Ovary (tissue), 9 donors: Measurements from ENCODE around the gene MAPK10. TPM values are rescaled to one million over a fixed set of nuclear protein-coding genes. Genes with fewer than 3 reads are reported as not detected.

ENCODE experiments used
- DNase-seq, 5 donors: peaks; one replicate each; pipeline ENCODE4 v3.0.0-alpha.2; 2019 to 2020
- H3K27ac ChIP-seq, 2 donors: fragments of 200-600 bp; one replicate each; pipeline versions ENCODE4 v1.5.1 to v1.8.0; 2019 to 2022
- H3K27me3 ChIP-seq: fragments of 200-600 bp; one replicate; pipeline ENCODE4 v1.8.0; 2022
- H3K36me3 ChIP-seq: fragments of 200-600 bp; sonication (generic); one replicate; pipeline ENCODE4 v1.5.1; 2019
- H3K4me1 ChIP-seq: one replicate; pipeline ENCODE4 v1.8.1; 2013; ENCODE audit warnings: mild to moderate bottlenecking, moderate library complexity; ENCODE audit not compliant: insufficient read depth
- H3K4me3 ChIP-seq: fragments of 200-600 bp; sonication (generic); one replicate; pipeline ENCODE4 v1.5.1; 2017
- H3K9me3 ChIP-seq, 2 donors: fragments of 200-600 bp in 1 of 2; sonication (generic) in 1 of 2; one replicate each; pipeline versions ENCODE4 v1.5.1 to v1.8.1; 2013 to 2019; ENCODE audit warnings: mild to moderate bottlenecking in 1 of 2, moderate library complexity in 1 of 2
- EP300 ChIP-seq: sonication (generic); formaldehyde crosslinking; IDR thresholded peaks from one replicate; pipeline ENCODE4 v1.6.1; 2017; ENCODE audit warnings: antibody characterized with exemption
- POLR2A ChIP-seq: fragments of 450-650 bp; IDR thresholded peaks from one replicate; pipeline ENCODE4 v1.6.1; 2017; ENCODE audit warnings: antibody characterized with exemption, mild to moderate bottlenecking, moderate library complexity
- WGBS, 3 donors: extraction: QIAGEN DNeasy Blood & Tissue Kit in 1 of 3; methylation state at CpG; one replicate each; pipeline versions ENCODE4 v1.1.5 to v1.1.7; 2013 to 2017; 5-methylcytosine and 5-hydroxymethylcytosine counted together
- intact Hi-C, 4 donors: fragments of 100-400 bp; cut with DNase I; formaldehyde crosslinking; loops; one replicate each; pipeline versions ENCODE4 v1.11.0 to v1.15.1; 2022 to 2023
- polyA plus RNA-seq, 2 donors: library from polyadenylated mRNA; stranded (reverse); fragments of 200-250 nt in 1 of 2; fragments of 350-450 nt in 1 of 2; fragmentation: Illumina TruSeq in 1 of 2; extraction: RNeasy Lipid Tissue Mini Kit (QIAGEN cat#74804) in 1 of 2; gene quantifications; one replicate each; pipeline ENCODE4 v1.2.3, GENCODE V29; 2013 to 2014
- total RNA-seq, 7 donors: library from RNA; depleted of rRNA in 2 of 7; stranded (reverse); fragments of >200 nt in 2 of 7; fragmentation: NEBNext Ultra II Directional in 3 of 7; extraction: Animal tissue kit (Norgen Biotek cat#: 25700) in 3 of 7; gene quantifications; one replicate each; pipeline versions ENCODE4 v1.1.0 to v1.2.4, GENCODE V29; 2016 to 2023
- TF ChIP-seq, protein P1 (sequence below), 3 donors: fragments of 450-650 bp in 2 of 3; fragments of 200-600 bp in 1 of 3; IDR thresholded peaks; one replicate each; pipeline versions ENCODE4 v1.5.1 to v1.8.0; 2016 to 2022; ENCODE audit warnings: antibody characterized with exemption in 3 of 3, mild to moderate bottlenecking in 1 of 3
- donor health status: DM: no; HTN: no; CAD: no; lungs with moderate emphysema.
- donor health status: DM: no; HTN: no; CAD: no.
- donor health status: Bipolar disorder and iron deficiency.
- donor health status: DM: yes; HTN: yes; CAD: no.
- donor health status: DM: no; HTN: no; CAD: no.
- donor health status: DM: yes; HTN: yes; CAD: no.

The MAPK10 gene
- total and polyA plus RNA-seq, 9 donors, result 19.3 to 41.6 (median 32.4) TPM

GRCh38 chr4:86108137-86108536 lies 251.7 kb downstream of the MAPK10 start:
- Histone ChIP-seq H3K27ac (no peak overlapping the region), H3K4me3 (no peak overlapping the region), H3K27me3 (no peaks in the 10 kb centered on the region), H3K36me3 (no peaks in the 10 kb centered on the region), H3K4me1 (no peaks in the 10 kb centered on the region), H3K9me3 (no peaks in the 10 kb centered on the region)
- intact Hi-C loops, result no loop called here
- 14 to 26% (median 14%) methylated on average over 1 of the region's 1 CpG for WGBS, 3 donors
- no peak for DNase-seq
- TF ChIP-seq, protein P1, sequence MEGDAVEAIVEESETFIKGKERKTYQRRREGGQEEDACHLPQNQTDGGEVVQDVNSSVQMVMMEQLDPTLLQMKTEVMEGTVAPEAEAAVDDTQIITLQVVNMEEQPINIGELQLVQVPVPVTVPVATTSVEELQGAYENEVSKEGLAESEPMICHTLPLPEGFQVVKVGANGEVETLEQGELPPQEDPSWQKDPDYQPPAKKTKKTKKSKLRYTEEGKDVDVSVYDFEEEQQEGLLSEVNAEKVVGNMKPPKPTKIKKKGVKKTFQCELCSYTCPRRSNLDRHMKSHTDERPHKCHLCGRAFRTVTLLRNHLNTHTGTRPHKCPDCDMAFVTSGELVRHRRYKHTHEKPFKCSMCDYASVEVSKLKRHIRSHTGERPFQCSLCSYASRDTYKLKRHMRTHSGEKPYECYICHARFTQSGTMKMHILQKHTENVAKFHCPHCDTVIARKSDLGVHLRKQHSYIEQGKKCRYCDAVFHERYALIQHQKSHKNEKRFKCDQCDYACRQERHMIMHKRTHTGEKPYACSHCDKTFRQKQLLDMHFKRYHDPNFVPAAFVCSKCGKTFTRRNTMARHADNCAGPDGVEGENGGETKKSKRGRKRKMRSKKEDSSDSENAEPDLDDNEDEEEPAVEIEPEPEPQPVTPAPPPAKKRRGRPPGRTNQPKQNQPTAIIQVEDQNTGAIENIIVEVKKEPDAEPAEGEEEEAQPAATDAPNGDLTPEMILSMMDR (IDR thresholded peaks at IDR 0.05), result no peak
- TF ChIP-seq POLR2A (no peak), EP300 (no peak)

DNA sequence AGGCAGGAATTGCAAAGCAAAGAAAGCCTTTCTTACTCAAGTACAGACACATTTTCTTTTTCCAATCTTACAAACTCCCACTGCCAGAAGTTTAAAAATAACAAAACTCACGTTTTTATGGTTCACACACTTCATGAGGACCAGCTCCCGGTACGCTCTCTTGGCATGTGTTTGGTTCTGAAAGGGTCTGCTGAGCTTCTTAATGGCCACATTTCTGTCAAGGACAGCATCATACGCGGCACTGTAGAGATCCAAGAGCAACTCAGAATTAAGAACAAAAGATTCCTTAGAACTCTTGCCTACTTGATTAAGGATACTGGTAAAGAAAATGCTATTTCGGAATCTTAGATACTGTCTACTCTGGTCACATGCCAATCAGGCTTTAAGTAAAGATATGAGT lies 252.7 kb downstream of the MAPK10 start:
- no peak overlapping the region for H3K4me3 ChIP-seq
- H3K27ac ChIP-seq, result no peak overlapping the region
- DNase-seq, result no peak
- intact Hi-C loops, result no loop called here
- H3K9me3 ChIP-seq, result no peaks in the 10 kb centered on the region
- H3K27me3 ChIP-seq, result no peaks in the 10 kb centered on the region
- H3K4me1 ChIP-seq, result no peaks in the 10 kb centered on the region
- TF ChIP-seq, protein P1 (IDR thresholded peaks at IDR 0.05), result no peak
- TF ChIP-seq POLR2A (no peak), EP300 (no peak)
- 15 to 24% (median 21%) methylated on average over 6 of the region's 6 CpGs for WGBS, 3 donors
- H3K36me3 ChIP-seq, result no peaks in the 10 kb centered on the region

DNA sequence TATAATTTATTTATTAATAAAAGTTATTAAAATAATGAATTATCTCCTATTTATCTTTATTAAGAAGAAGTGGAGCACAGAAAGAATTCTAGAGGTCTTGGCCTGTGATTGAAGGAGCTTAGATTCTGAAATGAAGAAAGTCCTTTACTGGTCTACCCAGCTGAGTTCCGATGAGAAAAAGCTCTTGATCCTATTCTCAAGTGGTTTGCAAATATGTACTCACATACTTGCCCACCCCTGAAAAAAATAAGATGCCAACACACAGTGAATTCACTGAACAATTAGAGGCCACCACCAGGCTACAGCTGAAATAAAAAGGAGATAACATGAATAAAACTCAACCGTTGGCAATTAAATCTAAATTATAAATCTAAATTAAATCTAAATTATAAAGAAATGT lies 253.4 kb downstream of the MAPK10 start:
- TF ChIP-seq, protein P1 (IDR thresholded peaks at IDR 0.05), result no peak
- TF ChIP-seq EP300 (no peak), POLR2A (no peak)
- H3K27me3 ChIP-seq, result no peaks in the 10 kb centered on the region
- no peak for DNase-seq
- no peaks in the 10 kb centered on the region for H3K36me3 ChIP-seq
- 57 to 63% (median 58%) methylated on average over 2 of the region's 2 CpGs for WGBS, 3 donors
- intact Hi-C loops, result no loop called here
- H3K27ac ChIP-seq, result no peak overlapping the region
- no peak overlapping the region for H3K4me3 ChIP-seq
- no peaks in the 10 kb centered on the region for H3K4me1 ChIP-seq
- H3K9me3 ChIP-seq, result no peaks in the 10 kb centered on the region

DNA sequence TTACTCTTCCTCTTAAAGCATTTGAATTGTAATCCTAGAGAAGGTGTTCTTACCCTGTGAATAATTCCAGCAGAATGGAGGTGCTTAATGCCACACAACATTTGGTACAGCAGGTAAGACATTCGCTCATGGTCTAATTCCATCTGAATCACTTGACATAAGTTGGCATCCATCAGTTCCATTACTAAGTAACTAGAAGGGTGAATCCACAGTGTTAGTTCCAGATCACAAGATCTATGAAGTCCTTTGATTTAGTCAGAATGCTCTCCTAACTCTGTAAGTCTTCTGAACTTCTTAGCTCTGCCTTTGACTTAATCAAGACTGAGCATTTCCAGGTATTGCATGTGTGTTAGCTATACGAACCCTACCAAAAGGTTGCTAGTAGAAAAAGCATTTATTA lies 258.0 kb downstream of the MAPK10 start:
- Histone ChIP-seq H3K4me1 (no peaks in the 10 kb centered on the region), H3K27ac (no peak overlapping the region), H3K36me3 (no peaks in the 10 kb centered on the region), H3K27me3 (no peaks in the 10 kb centered on the region), H3K4me3 (no peak overlapping the region), H3K9me3 (no peaks in the 10 kb centered on the region)
- DNase-seq, result no peak
- TF ChIP-seq POLR2A, result no peak
- TF ChIP-seq, protein P1 (IDR thresholded peaks at IDR 0.05), result no peak
- TF ChIP-seq EP300, result no peak
- intact Hi-C loops, result no loop called here
- 92 to 95% (median 94%) methylated on average over 2 of the region's 2 CpGs for WGBS, 3 donors

DNA sequence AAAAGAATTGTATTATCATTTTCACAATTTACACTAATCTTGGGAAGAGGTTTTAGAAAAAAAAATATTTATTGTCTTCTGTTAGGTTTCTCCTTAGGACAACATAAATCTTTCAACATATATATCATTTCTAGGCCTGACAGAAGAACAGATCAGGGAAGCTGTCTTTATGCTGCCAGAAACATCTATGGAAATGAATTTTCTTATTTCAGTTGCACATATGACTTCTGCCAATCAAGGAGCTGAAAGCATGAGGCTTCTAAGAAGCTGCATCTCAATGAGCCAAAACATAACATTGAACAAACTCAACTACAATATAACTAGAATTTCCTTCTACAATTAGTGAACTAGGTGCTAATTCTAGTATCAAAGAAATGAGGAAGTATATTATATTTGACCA lies 258.4 kb downstream of the MAPK10 start:
- intact Hi-C loops, result no loop called here
- H3K27me3 ChIP-seq, result no peaks in the 10 kb centered on the region
- no peaks in the 10 kb centered on the region for H3K4me1 ChIP-seq
- no peak for DNase-seq
- no peak overlapping the region for H3K4me3 ChIP-seq
- H3K9me3 ChIP-seq, result no peaks in the 10 kb centered on the region
- no peak overlapping the region for H3K27ac ChIP-seq
- TF ChIP-seq, protein P1 (IDR thresholded peaks at IDR 0.05), result no peak
- TF ChIP-seq POLR2A (no peak), EP300 (no peak)
- no peaks in the 10 kb centered on the region for H3K36me3 ChIP-seq
